ENCODE results near the gene MAGEH1.
"Not testable (repeated sequence)": the region's sequence is repeated elsewhere in the genome, so short reads cannot be mapped to it uniquely, and the experiment has no call there.

The MAGEH1 gene, protein sequence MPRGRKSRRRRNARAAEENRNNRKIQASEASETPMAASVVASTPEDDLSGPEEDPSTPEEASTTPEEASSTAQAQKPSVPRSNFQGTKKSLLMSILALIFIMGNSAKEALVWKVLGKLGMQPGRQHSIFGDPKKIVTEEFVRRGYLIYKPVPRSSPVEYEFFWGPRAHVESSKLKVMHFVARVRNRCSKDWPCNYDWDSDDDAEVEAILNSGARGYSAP

DNA sequence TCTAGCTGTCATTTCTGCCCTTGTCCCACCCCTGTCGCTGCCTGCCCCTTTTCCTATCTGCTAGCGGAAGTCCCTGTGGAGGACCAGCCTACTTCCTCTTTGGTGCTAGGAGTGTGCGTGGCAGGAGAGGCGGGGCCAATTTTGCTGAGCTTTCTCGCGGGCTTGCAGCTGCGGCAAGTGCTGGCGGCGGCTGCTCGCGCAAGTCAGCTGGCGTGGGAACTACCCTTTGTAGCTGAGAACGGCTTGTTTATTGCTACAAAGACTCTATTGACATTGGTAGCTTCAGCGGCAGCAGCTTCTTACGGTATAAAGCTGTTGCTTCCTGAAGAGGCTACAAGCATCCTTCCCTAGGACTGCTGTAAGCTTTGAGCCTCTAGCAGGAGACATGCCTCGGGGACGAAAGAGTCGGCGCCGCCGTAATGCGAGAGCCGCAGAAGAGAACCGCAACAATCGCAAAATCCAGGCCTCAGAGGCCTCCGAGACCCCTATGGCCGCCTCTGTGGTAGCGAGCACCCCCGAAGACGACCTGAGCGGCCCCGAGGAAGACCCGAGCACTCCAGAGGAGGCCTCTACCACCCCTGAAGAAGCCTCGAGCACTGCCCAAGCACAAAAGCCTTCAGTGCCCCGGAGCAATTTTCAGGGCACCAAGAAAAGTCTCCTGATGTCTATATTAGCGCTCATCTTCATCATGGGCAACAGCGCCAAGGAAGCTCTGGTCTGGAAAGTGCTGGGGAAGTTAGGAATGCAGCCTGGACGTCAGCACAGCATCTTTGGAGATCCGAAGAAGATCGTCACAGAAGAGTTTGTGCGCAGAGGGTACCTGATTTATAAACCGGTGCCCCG lies at the start of gene MAGEH1:
Gene MAGEH1, plus strand, starts transcription at position 138 of the 843 bp plus-strand sequence. Its CDS starts 248 bp downstream, at position 386.
- DNase-seq, result peak; percentile 94

DNA sequence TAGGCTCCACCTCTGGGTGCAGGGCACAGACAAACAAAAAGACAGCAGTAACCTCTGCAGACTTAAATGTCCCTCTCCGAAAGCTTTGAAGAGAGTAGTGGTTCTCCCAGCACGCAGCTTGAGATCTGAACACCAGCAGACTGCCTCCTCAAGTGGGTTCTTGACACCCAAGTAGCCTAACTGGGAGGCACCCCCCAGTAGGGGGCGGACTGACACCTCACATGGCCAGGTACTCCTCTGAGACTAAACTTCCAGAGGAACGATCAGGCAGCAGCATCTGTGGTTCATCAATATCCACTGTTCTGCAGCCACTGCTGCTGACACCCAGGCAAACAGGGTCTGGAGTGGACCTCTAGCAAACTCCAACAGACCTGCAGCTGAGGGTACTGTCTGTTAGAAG lies 24.8 kb upstream of the MAGEH1 start:
- DNase-seq, result not testable (repeated sequence)

DNA sequence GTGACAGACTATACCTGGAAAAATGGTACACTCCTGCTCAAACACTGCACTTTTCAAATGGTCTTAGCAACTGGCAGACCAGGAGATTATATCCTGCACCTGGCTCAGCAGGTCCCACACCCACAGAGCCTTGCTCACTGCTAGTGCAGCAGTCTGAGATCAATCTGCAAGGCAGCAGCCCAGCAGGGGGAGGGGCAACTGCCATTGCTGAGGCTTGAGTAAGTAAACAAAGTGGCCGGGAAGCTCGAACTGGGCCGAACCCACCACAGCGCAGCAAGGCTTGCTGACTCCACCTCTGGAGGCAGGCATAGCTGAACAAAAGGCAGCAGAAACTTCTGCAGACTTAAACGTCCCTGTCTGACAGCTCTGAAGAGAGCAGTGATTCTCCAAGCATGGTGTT lies 8.5 kb upstream of the MAGEH1 start:
- not testable (repeated sequence) for DNase-seq

DNA sequence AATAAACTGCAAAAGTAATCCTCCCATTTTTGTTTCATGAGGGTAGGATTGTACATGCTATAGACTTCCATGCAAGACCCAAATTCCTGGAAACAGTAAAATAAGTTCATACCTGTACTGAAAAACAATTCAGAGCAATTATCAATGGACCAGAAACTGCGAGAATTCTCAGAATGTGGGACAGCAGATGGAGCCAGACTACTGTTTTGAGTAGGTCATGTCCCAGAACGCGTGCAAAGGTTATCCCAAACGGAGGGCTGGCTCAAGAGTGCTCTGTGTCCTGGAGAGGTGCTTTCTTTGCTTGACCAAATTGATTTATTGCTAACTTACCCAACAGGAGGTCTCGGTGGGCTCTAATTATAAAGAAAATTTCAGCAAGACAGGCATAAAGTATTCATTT lies 1.7 kb upstream of the MAGEH1 start:
- DNase-seq, result no peak

DNA sequence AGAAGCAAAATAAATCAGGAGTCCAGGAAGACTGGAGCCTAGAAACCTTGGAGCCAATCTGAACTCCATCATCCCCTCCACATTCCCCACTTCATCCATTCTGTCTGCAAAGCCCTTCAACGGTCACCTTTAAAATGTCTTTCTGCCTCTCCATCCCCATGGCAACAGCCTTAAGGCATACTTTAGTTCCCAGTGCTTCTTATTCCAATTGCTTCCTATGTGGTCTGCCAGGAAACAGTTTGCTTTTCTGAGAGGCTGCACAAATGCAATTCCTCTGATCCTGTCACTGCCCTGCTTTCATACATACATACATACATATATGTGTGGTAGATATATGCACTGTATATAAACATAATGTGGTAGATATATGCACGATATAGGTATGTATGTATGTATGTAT lies 786 bp upstream of the MAGEH1 start:
- no peak for DNase-seq

DNA sequence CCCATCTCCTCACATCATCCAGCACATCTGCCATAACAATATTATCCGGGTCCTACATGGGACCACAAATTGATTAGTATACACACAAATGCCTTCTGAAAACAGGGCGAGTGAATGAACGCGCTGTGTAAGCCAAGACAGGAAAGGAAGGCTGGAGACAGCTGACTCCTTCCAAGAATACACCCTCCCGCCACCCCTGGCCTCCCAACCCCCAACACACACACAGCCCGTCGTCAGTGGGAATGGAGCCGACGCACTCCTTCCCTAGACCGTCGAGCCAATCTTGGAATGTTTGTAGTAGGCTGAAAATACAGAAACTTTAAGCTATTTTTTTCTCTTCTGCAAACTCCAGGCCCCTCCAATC lies 319 bp upstream of the MAGEH1 start:
- DNase-seq, result no peak

DNA sequence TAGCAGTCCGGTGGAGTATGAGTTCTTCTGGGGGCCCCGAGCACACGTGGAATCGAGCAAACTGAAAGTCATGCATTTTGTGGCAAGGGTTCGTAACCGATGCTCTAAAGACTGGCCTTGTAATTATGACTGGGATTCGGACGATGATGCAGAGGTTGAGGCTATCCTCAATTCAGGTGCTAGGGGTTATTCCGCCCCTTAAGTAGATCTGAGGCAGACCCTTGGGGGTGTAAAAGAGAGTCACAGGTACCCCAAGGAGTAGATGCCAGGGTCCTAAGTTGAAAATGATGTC lies 852 bp downstream of the MAGEH1 start:
- no peak for DNase-seq

DNA sequence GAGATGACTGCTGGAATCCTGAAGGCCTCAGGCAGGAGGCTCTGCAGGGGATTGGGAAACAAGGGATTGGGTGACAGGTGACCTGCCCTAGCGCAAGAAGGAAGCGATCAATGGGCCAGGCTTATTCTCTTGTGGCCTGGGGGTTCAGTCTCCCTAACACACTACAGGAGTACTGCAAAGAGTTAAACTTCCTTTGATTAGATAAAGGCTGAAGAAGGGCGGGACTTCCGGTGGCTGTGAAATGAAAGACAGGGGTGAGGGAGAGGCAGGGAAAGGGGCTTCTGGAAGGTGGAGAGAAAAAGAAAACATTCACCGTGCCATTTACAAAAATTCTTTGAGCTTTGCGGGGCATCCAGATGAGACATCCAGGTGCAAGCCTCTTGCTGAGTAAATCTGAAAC lies 3.8 kb downstream of the MAGEH1 start:
- not testable (repeated sequence) for DNase-seq

DNA sequence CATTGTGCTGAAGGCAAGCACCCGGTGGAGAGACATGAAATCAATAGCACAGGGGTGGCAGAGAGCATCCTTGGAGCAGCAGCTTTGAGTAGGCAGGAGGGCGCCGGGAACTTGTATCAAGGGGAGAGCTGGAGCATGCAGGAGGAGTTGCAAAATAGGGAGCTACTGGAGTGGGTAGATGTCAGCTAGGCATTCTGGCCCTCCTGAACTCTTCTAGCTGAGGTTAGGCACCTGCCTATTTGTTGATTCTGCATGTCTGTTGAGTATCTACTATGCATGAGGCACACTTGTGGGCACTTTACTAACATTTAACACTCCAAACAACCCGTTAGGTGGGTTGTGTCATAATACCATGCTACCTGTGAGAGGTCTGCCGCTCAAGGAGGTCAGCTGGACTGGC lies 7.5 kb downstream of the MAGEH1 start:
- not testable (repeated sequence) for DNase-seq

DNA sequence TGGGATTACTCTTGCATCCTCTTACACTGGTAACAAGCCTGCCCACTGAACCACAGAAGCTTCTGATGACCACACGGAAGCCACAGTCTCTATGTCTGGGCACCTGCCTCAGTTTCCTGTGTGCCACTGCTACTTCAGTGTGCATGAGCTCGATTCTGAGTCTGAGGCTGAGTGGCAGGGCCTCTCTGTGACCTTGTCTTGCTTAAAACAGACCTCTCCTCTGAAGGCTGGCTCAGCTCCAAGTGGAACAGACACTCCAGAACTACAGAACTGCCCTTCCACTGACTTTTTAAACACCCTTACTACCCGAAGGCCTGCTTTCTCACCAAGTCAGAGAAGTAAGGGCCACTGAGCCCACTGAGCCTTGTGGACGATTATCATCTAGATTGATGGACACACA lies 8.0 kb downstream of the MAGEH1 start:
- DNase-seq, result not testable (repeated sequence)

DNA sequence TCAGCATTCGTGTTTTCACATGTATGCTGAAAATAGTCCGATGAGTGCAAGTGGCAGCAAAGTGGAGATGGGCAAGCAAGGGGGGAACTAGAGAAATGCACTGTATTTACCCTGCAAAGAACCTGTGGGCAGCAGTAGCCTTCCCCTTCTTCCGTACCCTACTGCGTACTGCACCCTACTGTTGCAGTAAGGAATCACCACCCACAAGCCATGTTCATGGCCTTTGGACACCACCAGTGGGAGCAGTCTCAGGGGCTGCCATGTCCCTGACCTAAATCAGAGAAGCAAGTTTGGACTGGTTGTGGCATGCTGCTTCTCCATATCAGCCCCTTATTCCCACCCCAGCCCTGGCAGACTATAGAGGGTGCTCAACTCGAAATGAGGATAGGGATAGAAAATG lies 12.1 kb downstream of the MAGEH1 start:
- not testable (repeated sequence) for DNase-seq

DNA sequence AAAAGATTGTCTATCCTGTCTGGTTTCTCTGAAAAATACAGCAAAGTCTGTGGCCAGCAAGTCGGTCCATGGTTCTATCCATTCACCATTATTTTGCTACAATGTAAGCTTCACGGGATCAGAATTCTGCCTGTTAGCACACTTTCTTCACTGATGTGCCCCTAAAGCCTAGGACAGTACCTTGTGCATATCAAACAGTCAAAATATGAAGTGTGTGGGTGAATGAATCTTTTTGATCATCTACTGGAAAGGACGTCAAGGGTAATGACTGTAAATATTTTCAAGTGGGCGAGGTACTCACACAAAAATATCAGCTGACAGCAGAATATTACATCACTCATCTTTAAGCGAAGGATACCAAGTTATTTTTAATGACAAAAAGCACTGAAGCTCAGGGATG lies 13.2 kb downstream of the MAGEH1 start:
- DNase-seq, result not testable (repeated sequence)

DNA sequence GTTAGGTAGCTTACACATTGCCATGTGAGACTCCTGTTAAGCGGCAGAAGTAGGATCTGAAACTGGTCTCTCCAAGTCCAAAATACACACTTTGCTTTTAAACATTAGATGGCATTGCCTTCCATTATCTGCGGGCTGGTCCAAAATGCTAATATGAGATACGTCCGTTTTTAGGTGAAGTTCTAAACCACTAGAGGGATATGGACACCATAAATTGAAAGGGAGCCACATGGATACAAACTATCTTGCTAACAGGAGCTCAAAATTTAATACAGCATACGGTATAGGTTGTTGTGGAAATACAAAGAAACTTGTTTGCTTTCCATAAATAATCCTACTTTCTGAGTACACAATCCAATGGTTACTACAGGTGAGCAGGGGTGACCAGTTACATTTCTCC lies 13.9 kb downstream of the MAGEH1 start:
- not testable (repeated sequence) for DNase-seq

DNA sequence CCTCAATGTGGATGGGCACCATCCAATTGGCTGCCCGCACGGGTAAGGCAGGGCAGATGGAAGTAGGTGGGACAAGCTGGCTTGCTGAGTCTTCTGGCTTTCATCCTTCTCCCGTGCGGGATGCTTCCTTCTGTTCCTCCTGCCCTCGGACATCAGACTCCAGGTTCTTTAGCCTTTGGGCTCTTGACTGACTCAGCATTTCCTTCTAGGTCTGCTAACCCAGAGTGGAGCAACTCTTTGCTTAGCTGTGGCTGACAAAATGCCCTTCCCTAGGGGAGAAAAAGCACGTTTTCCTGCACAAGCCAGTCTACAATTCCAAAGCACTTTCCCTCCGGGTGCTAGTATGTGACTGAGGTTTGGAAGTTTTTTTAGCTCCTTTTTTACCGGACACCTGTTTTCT lies 28.0 kb downstream of the MAGEH1 start:
- DNase-seq, result not testable (repeated sequence)

DNA sequence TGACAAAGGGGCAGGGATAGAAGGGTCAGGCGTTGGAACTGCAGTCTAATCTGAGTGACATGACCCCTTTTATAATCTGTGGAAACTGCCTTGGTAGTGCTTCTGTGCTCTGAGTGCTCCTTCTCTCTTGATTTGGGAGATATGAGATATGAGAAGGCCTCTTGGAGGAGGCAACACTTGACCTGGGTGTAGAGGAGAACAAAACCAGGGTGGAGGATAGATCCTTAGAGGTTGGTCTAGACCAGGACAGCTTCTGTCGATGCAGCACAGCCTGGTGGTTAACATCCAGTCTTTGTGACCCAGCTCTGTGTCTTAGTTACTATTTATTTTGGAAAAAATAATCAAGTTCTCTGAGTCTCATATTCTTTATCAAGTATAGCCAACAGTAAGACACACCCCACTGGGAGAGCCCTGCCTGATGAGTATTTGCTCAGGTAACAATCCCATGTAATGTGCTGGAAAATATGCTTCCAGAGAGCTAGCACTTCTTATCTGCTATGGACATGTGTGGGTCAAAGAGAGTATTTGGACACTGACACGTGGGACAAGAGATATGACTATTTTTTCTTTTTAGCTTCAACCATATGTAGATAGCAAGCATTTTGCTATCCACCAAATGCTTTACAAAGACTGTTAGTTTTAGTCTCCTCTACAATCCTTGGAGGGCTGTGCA lies 28.6 kb downstream of the MAGEH1 start:
- DNase-seq, result no peak

DNA sequence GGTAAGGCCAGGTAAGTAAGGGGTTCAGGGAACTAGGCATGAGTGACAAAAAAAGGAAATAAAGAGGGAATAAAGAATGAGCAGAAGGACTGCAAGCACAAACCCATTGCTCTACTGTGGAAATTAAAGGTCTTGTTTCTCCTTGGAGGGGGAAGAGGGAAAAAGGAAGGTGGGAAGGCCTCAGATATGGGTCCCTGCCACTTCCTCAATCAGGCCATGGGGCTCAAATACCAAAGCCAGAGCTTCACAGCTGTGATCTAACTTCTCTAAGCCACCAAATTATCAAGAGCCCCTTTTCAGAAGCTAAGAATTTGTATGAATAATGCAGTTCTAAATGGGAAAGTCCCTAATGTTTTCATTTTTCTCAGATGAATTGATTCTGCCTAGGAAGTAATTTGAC lies 33.0 kb downstream of the MAGEH1 start:
- no peak for DNase-seq

DNA sequence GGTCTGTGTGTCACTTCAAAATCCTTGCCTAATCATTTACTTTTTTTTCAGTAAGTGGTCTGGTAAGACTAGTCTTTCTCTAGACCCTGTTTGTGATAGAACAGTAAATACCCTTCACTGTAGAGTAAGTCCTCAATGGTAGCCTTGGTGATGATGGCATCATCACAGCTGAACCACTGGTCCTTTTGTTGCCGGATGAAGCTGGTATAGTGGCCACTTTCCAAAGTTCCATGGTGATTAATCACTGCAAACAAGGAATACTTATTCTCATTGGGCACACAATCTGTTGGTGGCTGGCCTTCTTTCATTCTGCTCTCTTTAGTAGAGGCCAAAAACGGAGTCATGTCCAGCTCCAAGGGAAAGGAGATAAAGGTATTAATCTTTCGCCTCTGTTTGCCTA lies 34.8 kb downstream of the MAGEH1 start:
- no peak for DNase-seq

DNA sequence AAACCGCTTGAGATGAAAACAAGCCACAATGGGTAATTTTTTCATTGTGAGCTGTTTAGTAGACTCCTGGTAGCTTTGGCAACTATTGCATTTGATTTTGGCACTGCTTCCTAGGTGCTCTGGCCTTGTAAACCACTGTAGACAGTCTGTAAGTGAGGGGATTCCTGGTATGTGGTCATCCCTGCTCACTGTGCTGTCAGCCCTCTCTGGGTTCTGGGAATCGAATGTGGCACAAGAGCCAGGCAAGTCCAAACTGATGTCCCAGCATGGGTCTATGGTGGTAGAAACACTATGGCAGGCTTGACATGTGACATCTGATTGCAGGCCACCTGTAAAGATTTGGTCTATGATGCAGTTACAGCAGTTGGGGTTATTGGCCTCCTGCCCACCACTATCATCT lies 35.2 kb downstream of the MAGEH1 start:
- DNase-seq, result no peak

DNA sequence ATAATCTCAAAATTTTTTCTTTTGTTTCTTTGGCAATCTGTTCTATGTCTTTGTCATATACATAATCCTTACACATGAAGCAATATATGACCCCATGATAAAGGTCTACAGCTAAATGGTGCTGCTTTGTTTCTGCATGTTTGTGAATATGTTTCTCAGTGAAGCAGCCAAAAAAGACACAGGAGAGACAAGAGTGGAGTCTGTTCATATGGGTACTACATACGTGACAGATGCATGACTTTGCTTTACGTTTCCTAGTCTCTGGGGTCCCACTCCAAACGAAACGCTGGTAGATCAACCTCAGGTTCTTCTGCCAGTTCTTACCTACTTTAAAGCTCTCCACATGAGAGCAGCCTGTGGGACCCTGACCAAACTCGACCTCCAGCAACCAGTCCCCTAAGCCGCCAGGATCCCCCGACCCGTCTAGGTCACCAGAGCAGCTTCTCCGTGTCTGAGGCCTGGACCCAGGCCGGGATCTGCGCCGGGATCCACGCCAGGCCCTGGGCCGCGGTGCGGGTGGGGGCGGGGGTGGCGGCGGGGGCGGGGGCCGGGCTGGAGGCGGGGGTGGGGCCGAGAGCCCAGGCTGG lies 36.2 kb downstream of the MAGEH1 start:
- no peak for DNase-seq

DNA sequence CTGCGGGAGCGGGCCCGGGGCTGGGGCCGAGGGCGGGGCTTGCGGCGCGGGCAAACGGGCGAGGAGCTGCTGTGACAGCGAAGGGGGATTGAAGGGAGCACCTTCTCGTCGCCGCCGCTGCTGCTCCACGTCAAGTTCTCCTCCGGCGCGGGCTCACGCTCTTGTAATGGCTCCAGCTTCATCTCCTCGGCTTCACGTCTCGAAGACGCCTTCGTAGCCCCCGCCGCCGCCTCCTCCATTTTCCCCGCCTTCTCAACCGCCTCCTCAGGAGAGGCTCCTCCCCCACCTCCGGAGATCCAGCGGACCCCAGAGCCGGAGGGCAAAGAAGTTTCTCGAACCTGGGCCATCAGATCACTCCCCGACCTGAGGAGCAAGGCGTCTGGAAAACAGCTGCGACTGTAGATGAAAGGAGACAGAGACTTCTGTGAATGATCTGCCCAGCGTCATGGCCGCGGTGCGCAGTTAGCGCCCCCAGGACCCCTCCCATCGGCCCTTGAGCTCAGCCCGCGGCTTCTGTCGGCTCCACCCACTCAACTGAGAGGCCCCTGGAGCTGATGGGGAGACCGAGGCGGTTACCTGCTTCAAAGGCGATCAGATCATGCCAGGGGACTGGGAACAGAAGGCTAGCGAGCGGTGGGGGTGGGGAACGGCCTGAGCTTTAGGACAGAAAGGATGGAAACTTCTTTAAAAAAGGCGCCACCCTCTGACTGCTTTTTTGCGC lies 36.8 kb downstream of the MAGEH1 start:
- DNase-seq, result peak; percentile 82

DNA sequence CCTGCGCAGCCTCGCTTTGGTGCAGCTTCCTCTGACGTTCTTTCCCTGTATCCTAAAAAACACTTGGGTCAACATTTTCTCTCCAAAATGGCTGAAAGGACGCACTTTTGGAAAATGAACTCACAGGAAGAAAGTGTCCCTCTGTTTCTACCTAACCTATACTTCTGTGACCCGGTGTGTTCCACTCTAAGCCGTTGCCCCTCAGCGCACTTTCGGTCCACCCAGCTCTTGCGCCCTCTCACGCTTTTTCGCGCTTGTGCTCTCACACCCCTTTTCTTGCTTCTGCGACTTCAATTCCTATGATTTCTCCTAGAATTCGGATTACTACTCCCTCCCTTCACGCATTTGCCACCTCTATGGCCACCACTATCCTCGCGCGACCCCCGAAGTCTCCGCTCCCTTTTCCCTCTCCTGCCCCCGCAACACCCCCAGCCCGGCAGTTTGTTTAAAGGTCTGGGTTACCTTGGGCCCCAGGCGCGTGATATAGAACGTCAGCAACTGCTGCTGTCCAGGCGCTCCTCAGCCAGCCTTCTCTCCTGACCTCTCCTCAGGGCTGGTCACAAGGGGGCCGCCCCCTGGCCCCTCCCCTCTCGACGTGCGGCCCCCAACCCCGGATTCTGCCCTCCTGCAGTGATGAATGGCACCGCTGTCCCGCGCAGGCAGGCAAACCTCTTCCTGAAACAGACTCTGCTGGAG lies 37.5 kb downstream of the MAGEH1 start, which contains the start of gene USP51:
Gene USP51, minus strand, starts transcription at position 535 of the 696 bp plus-strand sequence. CDS start 909 bp downstream, outside the sequence.
- peak; percentile 64 for DNase-seq

DNA sequence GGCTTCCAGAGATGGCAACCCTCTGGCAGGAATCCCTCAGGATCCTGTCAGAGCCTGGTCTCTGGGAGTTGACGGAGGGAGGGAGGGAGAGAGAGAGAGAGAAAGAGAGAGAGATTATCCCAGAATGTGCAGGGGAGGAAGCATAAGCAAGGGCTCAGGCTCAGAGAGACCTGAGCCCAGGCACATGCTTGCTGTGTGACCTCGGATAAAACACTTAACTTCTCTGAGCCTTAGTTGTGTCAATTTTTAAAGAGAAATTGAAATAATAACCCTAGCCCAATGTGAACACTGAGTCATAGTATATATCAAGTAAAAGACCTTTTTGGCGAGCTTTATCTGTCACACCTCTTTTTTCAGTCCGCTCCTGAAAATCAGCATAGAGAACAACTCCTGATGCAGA lies 38.2 kb downstream of the MAGEH1 start:
- no peak for DNase-seq
